Measurements from ENCODE around the gene PDZD4.

Gene PDZD4

GRCh38 chrX:153783378-153784013, 46.8 kb downstream of the PDZD4 start:
- no peak for DNase-seq

DNA sequence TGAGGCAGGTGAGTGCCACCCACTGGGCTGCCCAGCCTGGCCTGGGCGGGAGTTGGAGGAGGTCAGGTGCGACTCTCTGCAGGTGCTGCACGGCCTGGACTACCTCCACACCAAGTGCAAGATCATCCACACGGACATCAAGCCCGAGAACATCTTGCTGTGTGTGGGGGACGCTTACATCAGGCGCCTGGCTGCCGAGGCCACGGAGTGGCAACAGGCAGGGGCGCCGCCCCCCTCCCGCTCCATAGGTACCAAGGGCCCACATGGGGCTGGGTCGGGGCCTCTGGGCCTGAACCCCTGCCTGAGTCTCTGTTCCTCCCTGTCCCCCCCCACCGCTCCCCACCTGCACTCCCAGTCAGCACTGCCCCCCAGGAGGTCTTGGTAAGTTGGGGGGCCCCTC, 47.5 kb downstream of the PDZD4 start:
- no peak for DNase-seq

- DNase-seq = no peak
These were observed 48.0 kb downstream of the PDZD4 start for GRCh38 chrX:153782313-153782712.

DNA sequence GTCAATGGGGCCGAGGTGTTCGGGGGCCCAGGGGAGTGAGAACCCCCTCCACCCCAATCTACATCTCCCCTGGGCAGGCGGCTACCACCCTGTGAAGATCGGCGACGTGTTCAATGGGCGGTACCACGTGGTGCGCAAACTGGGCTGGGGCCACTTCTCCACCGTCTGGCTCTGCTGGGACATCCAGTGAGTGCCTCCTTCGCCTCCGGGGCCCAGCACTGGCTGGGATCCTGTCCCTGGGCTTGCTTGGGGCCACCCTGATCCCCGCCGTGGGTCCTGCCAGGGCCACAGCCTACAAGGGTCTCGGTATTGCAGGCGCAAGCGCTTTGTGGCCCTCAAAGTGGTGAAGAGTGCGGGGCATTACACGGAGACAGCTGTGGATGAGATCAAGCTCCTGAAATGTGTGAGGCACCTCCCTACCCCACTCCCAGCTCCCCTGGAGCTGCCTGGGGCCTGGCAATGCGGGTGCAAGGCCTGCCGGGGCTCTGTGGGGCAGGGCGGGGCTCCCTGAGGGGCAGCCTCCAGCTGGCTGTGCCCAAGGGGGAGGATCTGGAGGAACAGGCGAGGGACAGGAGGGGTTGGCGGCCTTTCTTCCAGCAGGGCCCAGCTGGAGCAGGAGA, 48.8 kb downstream of the PDZD4 start:
- DNase-seq = no peak

DNA sequence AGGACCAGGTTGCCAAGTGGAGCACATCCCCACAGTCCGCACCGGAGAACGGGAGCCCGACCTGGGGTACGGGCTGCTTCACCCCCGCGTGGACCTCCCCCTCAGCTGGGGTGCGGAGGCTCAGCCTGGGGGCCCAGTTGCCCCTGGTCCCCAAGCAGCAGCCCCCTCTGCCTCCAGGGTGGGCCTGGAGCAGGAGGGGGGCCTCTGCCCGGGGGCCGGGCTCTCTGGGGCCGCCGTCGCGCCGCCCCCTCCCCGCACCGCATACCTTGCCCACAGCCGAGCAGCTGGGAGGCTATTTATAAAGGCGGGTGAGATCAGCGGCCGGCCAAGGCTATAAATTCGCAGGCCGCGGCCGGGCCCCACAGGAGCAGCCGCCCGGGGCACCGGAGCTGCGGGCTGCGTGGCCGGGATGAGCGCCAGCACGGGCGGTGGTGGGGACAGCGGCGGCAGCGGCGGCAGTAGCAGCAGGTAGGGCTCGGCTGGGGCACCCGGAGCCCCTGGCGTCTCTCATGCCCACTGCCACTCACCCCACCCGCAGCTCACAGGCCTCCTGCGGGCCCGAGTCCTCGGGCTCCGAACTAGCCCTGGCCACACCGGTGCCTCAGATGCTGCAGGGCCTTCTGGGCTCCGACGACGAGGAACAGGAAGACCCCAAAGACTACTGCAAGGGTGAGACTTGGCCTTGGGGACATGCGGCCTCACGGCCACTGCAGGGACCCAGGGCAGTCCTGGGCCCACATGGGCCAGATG, 49.5 kb downstream of the PDZD4 start, which contains the start of gene SRPK3:
SRPK3 (plus strand) TSS at position 364 of the 750 bp plus-strand sequence; CDS start at position 410, 46 bp downstream.
- DNase-seq = no peak

DNA sequence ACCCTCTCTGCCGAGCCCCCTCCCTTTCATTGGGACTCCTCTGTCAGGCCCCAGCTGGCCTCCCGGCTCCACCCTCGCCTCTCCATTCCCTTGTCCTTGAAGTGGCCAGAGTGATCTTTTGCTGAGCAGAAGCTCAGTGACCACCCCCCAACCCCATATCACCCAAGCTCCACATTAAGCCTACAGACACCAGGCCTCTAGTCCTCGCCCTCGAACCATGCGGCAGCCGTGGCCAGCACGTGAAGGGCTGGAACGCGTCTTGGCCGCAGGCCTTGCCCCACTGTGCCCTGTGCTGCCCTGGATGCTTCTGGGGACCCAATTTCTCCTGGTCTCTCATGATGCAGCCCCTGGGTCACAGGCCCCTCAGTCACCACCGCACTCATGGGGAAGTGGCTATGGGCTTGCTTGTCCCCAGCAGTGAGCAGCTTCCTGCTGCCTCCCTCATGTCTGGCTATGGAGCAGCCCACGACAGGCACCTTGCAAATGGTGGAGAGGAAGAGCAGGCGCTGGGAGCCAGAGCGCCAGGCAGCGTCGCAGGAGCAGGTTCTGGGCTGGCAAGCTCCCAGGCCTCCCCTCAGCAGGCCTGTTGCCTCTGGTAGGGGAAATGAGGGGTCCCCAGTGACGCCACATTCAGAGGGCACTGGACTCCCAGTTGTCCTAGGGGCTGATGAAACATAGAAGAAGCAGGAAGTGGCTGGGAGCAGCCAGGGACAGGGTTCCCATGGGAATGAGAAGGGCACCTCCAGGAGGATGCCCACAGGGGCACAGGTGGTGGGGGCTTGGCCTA, 50.3 kb downstream of the PDZD4 start:
- DNase-seq = no peak

GRCh38 chrX:153778684-153779101, 51.7 kb downstream of the PDZD4 start:
- DNase-seq = no peak

DNA sequence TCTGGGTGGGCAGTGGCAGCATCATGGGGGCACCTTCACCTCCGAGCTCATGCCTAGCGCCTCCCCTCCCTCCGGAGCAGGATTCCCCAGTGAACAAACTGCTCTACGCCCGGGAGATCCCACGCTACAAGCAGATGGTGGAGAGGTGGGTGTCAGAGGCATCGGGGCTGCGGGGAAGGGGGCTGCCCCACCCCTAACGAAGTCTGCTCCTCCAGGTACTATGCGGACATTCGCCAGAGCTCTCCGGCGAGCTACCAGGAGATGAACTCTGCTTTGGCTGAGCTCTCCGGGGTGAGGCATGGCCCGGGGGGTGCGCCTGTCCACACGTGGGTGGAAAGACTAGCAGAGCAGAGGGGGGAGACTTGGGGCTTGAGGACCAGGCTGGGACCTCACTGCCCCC, 52.2 kb downstream of the PDZD4 start:
- no peak for DNase-seq

DNA sequence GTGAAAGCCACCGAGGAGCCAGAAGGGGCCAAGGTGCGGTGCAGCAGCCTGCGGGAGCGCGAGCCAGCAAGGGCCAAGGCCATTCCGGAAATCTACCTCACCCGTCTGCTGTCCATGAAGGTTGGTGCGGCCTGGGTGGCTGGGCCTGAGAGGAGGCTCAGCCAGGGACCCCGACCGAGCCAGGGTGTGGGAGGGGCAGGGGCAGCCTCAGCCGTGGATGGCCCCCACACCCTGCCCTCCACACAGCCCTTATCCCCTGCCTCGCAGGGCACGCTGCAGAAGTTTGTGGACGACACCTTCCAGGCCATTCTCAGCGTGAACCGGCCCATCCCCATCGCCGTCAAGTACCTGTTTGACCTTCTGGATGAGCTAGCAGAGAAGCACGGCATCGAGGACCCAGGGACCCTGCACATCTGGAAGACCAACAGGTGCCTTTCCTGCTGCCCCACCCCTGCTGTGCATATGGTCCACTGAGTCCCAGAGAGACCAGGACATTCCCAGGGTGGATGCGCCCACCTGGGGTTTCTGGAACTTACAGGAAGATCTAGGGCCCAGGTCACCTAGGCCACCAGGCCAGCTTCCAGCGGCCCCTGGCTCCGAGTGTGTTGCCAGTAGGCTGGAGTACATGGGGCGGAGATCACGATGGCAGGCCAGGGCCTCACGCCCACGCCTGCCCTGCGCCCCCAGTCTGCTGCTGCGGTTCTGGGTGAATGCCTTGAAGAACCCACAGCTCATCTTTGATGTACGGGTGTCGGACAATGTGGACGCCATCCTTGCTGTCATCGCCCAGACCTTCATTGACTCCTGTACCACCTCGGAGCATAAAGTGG, 52.9 kb downstream of the PDZD4 start:
- no peak for DNase-seq

DNA sequence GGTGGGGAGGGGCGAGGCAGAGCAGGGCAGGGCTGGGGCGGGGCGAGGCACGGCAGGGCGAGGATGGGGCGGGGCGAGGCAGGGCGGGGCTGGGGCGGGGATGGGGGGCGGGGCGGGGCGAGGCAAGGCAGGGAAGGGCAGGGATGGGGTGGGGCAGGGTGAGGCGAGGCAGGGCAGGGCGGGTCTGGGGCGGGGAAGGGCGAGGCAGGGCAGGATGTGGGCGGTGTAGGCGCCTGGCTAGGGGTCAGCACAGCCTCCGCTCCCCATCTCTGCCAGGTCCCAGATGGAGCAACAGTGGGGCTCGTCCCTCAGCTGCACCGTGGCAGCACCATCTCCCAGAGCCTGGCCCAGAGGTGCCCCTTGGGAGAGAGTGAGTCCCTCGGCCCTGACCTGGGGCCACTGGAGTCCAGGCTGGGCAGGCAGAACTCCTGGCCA, 53.7 kb downstream of the PDZD4 start:
- DNase-seq = no peak

DNA sequence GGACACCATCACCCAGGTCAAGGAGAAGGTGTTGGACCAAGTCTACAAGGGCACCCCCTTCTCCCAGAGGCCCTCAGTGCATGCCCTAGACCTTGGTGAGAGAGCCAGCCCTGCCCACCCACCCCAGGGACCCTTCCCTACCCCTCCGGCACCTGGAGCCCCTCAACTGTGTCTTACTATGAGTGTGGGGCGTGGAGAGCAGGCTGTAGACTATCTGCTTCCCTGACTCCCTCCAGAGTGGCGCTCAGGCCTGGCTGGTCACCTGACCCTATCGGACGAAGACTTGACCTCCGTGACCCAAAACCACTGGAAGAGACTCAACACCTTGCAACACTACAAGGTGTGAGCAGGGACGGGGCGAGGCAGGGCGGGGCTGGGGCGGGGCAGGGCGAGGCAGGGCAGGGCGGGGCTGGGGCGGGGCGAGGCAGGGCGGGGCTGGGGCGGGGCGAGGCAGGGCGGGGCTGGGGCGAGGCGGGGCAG, 54.2 kb downstream of the PDZD4 start:
- no peak for DNase-seq

DNA sequence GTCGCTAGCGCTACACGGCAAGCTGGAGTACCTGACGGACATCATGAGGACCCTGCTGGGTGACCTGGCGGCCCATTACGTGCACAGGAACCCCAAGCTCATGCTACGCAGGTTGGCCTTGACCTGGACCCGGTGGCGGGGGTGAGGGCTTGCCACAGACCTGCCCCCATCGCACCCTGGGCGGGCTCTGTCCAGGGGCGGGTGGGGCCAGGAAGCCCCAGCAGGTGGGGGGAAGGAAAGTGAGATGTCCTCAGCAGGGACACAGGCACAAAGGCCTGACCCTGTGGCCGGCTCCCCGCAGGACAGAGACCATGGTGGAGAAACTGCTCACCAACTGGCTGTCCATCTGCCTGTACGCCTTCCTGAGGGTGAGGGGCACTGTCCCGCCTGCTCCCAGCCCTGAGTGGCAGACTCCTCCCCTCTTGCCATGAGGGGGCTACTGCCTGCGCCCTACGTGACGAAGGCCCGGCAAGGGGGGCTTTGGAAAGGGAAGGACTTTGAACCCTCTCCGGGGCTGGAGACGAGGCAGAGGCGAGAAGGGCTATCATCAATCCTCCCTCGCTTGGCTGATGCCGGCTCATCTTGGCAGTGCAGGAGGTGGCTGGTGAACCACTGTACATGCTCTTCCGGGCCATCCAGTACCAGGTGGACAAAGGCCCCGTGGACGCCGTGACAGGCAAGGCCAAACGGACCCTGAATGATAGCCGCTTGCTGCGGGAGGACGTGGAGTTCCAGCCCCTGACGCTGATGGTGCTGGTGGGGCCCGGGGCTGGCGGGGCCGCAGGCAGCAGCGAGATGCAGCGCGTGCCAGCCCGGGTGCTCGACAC, 54.8 kb downstream of the PDZD4 start:
- no peak for DNase-seq

DNA sequence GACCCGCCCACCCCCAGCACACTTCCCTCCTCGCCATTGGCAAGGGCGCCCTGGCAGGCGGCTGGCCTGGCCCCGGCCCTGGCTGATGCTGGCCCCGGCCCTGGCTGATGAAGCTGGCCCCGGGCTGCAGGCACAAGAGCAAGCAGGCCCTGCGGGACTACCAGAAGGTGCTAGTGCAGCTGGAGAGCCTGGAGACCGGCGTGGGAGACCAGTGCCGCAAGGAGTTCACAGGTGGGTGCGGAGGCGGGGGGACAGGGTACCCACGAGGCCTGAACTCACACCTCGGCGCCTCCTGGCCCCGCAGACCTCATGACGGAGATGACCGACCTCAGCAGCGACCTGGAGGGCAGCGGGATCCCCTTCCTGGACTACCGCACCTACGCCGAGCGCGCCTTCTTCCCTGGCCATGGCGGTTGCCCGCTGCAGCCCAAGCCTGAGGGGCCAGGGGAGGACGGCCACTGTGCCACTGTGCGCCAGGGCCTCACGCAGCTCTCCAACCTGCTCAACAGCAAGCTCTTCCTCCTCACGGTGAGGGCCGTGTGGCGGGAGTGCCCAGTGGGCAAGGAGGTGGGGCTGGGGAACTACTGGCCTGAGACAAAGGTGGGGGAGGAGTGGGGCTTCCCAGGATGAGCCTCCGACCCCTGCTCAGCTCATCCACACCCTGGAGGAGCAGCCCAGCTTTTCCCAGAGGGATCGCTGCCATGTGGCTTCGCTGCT, 55.6 kb downstream of the PDZD4 start:
- DNase-seq = no peak

DNA sequence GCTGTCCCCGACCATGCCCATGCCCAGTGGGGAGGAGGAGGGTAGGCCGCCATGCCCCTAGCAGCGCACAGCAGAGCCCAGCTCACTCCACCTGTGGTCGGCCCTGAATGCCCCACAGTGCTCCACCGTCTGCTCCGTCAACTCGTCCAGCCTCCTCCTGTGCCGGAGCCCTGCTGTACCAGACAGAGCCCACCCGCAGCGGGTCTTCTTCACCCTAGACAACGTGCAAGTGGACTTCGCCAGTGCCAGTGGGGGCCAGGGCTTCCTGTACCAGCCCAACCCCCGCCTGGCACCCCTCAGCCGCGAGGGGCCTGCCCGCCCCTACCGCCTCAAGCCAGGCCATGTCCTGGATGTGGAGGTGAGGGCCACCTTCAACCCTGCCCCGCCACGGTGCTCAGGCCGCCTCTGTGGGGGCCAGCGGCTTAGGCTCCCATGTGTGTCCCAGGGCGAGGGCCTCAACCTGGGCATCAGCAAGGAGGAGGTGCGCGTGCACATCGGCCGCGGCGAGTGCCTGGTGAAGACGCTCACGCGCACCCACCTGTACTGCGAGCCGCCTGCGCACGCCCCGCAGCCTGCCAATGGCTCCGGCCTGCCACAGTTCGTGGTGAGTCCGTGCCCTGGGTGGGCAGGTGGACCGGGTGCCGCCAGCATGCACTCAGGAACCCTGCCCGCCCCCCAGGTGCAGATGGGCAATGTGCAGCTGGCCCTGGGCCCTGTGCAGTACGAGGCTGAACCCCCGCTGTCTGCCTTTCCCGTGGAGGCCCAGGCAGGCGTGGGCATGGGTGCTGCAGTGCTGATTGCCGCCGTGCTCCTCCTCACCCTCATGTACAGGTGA, 56.4 kb downstream of the PDZD4 start:
- DNase-seq = no peak

- DNase-seq = no peak
These were observed 57.1 kb downstream of the PDZD4 start for GRCh38 chrX:153773218-153773611.

DNA sequence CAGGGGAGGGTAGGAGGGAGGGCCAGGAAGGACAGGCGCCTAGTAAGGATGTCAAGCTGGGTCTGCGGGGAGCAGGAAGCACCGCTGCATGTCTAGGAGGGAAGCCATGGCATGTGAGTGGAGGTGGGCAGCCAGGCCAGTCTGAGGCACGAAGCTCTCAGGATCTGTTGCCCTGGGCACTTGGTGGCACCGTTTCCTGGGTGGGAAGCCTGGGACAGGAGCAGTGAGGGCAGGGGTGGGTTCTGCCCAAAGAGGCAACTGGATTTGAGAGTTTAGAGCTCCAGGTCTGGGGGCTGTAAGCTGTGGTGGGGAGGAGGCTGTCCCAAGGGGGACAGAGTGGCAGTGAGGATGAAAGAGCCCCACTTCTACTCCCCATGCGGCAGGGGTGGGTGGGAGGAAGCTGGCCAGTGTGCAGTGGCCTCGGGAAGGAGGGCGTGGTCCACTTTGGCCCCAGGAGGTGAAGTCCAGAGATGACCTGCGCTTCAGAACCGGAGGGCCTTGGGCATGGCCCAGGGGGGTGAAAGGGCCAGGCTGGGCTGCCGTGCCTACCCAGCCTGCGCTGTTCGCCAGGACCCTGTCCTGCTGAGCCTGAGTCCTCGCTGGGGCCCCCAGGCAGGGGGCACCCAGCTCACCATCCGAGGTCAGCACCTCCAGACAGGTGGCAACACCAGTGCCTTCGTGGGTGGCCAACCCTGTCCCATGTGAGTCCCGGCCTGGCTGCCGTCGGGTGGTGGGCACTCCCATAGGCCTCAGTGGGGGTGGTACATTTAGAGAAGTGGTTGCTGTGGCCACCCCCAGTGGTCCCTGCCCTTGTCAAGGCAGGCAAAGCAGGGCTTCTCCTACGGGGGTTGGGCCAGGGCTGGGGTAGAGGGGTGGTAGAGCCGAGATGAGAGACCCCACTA, 57.8 kb downstream of the PDZD4 start:
- DNase-seq = no peak

DNA sequence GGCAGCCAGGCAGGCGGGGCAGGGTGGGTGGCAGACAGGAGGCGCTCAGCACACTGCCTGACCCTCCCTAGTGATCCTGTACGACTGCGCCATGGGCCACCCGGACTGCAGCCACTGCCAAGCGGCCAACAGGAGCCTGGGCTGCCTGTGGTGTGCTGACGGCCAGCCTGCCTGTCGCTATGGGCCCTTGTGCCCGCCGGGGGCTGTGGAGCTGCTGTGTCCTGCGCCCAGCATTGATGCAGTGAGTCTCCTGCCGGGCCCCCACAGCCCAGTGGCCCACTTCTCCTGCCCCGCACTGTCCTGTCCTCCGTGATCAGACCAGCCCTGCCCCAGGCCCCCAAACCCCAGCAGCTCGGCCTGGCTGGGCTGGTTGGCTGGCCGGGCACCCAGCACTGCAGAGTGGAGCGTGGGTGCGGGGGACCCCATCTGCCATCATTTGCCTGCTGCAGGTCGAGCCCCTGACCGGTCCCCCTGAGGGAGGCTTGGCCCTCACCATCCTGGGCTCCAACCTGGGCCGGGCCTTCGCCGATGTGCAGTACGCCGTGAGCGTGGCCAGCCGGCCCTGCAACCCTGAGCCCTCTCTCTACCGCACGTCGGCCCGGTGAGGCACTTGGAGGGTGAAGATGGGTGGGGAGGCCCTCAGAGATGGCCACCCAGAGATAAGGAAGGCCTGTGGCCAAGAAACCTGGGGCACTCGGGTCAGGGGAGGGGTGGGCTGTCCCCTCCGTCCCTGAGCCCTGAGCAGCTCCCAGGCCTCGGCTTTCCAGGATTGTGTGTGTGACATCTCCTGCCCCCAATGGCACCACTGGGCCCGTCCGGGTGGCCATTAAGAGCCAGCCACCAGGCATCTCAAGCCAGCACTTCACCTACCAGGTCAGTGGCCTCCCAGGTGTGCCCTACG, 58.7 kb downstream of the PDZD4 start:
- no peak for DNase-seq
